GM12864 (cell line): ENCODE results near the gene SNTG2.

ENCODE experiments used
- DNase-seq: peaks from one replicate; pipeline ENCODE4 v3.0.0-alpha.2; 2011; ENCODE audit warnings: low read depth
- H3K4me3 ChIP-seq: 2 replicates; pipeline ENCODE4 v1.5.1; 2011; ENCODE audit warnings: mild to moderate bottlenecking, low read depth, low read length, control low read depth
- TF ChIP-seq, protein P1 (sequence below): IDR thresholded peaks from 2 replicates; pipeline ENCODE4 v1.5.1; 2011; ENCODE audit warnings: low read depth, mild to moderate bottlenecking, moderate library complexity, low read length, control low read depth, inconsistent platforms; ENCODE audit errors: missing control alignments

The SNTG2 gene

GRCh38 chr2:1041012-1041805 lies 90.6 kb downstream of the SNTG2 start:
- no peak overlapping the region for H3K4me3 ChIP-seq
- TF ChIP-seq, protein P1, sequence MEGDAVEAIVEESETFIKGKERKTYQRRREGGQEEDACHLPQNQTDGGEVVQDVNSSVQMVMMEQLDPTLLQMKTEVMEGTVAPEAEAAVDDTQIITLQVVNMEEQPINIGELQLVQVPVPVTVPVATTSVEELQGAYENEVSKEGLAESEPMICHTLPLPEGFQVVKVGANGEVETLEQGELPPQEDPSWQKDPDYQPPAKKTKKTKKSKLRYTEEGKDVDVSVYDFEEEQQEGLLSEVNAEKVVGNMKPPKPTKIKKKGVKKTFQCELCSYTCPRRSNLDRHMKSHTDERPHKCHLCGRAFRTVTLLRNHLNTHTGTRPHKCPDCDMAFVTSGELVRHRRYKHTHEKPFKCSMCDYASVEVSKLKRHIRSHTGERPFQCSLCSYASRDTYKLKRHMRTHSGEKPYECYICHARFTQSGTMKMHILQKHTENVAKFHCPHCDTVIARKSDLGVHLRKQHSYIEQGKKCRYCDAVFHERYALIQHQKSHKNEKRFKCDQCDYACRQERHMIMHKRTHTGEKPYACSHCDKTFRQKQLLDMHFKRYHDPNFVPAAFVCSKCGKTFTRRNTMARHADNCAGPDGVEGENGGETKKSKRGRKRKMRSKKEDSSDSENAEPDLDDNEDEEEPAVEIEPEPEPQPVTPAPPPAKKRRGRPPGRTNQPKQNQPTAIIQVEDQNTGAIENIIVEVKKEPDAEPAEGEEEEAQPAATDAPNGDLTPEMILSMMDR: no peak
- no peak for DNase-seq

- no peak overlapping the region for H3K4me3 ChIP-seq
- TF ChIP-seq, protein P1: no peak
- no peak for DNase-seq
Observed at GRCh38 chr2:1045109-1045508, 94.5 kb downstream of the SNTG2 start.

- no peak overlapping the region for H3K4me3 ChIP-seq
- TF ChIP-seq, protein P1: no peak
- no peak for DNase-seq
Observed at GRCh38 chr2:1046067-1046466, 95.4 kb downstream of the SNTG2 start.

DNA sequence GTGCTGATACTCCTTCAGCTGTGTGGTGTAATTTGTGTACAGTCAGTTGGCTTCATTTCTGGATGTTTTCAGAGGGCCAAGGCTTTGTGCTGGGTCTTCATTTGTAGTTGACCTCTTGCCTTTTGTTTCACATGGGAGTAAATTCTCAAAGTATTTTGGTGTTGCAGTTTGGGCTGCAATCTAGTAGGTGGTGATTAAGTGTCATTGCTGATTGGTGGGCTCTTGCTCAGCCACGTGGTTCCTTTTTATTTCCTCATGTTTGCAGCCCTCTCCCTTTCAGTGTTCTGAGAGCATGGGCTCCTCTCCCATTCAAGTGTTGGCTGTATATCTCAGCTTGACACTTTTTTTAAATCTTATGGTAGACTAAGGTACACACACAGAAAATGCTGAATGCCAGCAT lies 96.8 kb downstream of the SNTG2 start:
- no peak overlapping the region for H3K4me3 ChIP-seq
- no peak for DNase-seq
- TF ChIP-seq, protein P1: peak; percentile 15

- no peak overlapping the region for H3K4me3 ChIP-seq
- TF ChIP-seq, protein P1: no peak
- DNase-seq: no peak
Observed at GRCh38 chr2:1049691-1050090, 99.0 kb downstream of the SNTG2 start.

DNA sequence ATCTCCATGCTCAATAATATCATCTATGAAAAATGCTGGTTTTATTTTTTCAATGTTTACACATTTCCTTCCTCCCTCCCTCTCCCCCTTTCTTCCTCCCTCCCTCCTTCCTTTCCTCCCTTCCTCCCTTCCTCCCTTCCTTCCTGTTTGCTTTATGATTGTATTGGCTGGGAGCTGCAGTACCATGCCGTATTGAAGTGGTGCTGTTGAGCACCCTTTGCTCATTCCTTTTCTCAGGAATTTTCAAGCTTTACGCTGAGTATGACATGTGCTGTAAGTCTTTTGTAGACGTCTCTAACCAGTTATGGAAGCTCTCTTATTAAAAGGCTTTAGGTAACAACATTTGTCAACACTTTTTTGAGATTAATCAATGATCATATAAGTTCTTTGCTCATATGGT lies 100.4 kb downstream of the SNTG2 start:
- TF ChIP-seq, protein P1: no peak
- no peak for DNase-seq
- H3K4me3 ChIP-seq: no peak overlapping the region

GRCh38 chr2:1052771-1053191 lies 102.1 kb downstream of the SNTG2 start:
- TF ChIP-seq, protein P1: no peak
- H3K4me3 ChIP-seq: no peak overlapping the region
- no peak for DNase-seq
